Measurements from ENCODE around the gene SUGT1. TPM values are rescaled to one million over a fixed set of nuclear protein-coding genes. Genes with fewer than 3 reads are reported as not detected.

The SUGT1 gene
- total RNA-seq = 29.0 and 37.2 TPM in 2 replicates

DNA sequence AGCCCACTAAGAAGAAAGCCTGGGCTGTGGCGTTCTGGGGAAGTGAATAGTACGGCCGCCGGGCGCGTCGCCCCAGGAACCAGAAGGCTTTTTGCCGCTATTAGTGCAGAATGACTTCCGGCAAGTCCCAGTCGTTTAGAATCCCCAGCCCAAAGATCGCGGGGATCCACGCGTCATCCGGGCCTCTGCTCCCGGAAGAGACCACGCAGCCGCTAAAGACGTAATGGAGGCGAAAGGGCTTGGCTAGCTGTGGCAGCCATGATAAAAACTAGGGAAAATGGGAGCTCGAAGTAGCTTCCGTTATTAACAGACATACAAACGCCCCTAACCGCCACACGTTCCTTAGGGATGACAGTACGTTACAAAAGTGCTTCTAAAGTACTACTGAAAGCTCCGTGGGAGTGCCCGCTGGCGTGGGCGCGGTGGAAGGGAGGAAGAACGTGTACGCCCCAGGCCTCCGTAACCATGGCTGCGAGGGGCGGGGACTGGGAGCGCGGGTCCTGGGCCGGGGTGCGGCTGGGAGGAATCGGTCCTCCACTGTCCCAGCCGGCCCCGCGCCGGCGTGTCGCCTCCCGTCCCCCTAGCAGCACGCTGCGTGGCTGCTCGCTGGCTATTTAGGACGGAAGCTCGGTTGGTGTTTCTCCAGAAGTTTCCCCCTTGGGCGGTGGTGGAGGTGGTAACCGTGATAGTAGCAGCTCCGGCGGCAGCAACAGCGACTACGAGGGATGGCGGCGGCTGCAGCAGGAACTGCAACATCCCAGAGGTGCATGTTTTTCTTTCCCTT lies at the start of gene SUGT1:
Gene SUGT1 (plus strand): TSS at position 641 of the 784 bp plus-strand sequence. CDS start 85 bp downstream, at position 726.

GRCh38 chr13:52642131-52642530 lies 10.5 kb upstream of the SUGT1 start, which contains the start of gene HNRNPA1L2:
Gene HNRNPA1L2 (plus strand): TSS chr13:52642431. CDS start chr13:52642493, 62 bp downstream.

GRCh38 chr13:52739468-52740071 lies 86.9 kb downstream of the SUGT1 start, which contains the start of gene CNMD:
Gene CNMD (minus strand): TSS chr13:52739820. CDS start chr13:52739701, 119 bp downstream.

Other genes starting within 250 kb of the SUGT1 start
- gene THSD1, start 246.7 kb upstream of the SUGT1 start, total RNA-seq = 45.5 and 69.5 TPM in 2 replicates
- gene VPS36, start 202.2 kb upstream of the SUGT1 start, total RNA-seq = 17.6 and 32.4 TPM in 2 replicates
- gene CKAP2, start 197.4 kb upstream of the SUGT1 start, total RNA-seq = 23.0 and 31.0 TPM in 2 replicates
- 1.5 and 3.2 TPM in 2 replicates for gene HNRNPA1L2, start 10.4 kb upstream of the SUGT1 start, total RNA-seq
- not detected in 2 replicates for gene CNMD, start 87.0 kb downstream of the SUGT1 start, total RNA-seq
- gene PCDH8, start 195.8 kb downstream of the SUGT1 start, total RNA-seq = not detected in 2 replicates

Data from bladder microvascular endothelial cell (primary cell).